ENCODE measurements around the gene GJA10.

DNA sequence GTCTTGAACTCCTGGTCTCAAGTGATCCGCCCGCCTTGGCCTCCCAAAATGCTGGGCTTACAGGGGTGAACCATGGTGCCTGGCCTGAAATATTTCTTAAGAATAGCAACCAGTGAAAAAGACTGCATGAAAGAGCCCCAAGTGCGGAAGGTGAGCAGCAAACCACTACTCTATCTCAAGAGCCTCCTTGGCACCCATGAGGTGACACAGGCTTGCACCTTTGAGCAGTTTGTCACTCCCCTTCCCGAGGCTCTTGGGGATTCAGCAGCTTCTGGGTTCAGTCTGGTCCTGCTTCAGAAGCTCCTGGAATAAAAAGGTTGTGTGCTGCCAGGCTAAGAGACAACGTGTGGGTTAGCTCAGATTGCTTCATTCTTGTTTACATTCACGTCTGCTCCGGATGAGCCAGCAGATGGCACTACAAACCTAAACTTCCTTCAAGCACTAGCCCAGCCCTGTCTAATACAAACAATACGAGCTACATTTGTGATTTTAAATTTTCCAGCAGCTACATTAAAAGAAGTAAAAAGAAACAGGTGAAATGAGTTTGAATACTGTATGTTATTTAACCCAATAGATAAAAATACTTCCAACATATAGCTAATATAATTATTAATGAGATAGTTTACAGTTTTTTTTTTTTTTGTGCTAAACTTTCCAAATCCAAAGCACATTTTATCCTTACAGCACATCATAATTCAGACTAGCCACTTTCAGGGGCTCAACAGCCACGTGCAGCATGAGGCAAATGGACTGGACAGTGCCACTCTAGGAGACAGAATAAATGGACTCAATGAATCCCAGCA lies 46.2 kb downstream of the GJA10 start:
- TF ChIP-seq SUZ12 (IDR thresholded peaks at IDR 0.05; ENCODE audit: extremely low read depth, insufficient read depth, insufficient read length): no peak
- TF ChIP-seq YY1 (IDR thresholded peaks at IDR 0.05; ENCODE audit: insufficient read depth, insufficient read length): no peak
- TF ChIP-seq ZNF274 (IDR thresholded peaks at IDR 0.05; ENCODE audit: low read depth, low read length): no peak

All from NT2/D1 (cell line).